Mononuclear cell (primary cell): ENCODE results near the gene EPHB2. TPM values are rescaled to one million over a fixed set of nuclear protein-coding genes. Genes with fewer than 3 reads are reported as not detected.

Experiments used
- H3K27me3 ChIP-seq: 2 replicates; pipeline ENCODE4 v1.6.0; 2011; ENCODE audit warnings: low read length, control low read depth; ENCODE audit not compliant: insufficient read depth
- H3K4me1 ChIP-seq: 2 replicates; pipeline ENCODE4 v1.5.1; 2011; ENCODE audit warnings: mild to moderate bottlenecking, low read length, control low read depth; ENCODE audit not compliant: insufficient read depth
- H3K4me3 ChIP-seq: 2 replicates; pipeline ENCODE4 v1.5.1; 2011; ENCODE audit warnings: mild to moderate bottlenecking, low read length, moderate library complexity
- H3K9me3 ChIP-seq: 2 replicates; pipeline ENCODE4 v1.5.1; 2011; ENCODE audit warnings: low read depth, mild to moderate bottlenecking, control low read depth, low read length
- total RNA-seq: library from RNA; depleted of rRNA; stranded (reverse); fragments of >200 nt; gene quantifications from one replicate; pipeline ENCODE4 v1.2.3, GENCODE V29; 2012

The EPHB2 gene
- total RNA-seq, 1 donor: 1.0 TPM

- H3K4me1 ChIP-seq: no peaks in the 10 kb centered on the region
Observed at GRCh38 chr1:22812993-22813790, 102.6 kb downstream of the EPHB2 start.

DNA sequence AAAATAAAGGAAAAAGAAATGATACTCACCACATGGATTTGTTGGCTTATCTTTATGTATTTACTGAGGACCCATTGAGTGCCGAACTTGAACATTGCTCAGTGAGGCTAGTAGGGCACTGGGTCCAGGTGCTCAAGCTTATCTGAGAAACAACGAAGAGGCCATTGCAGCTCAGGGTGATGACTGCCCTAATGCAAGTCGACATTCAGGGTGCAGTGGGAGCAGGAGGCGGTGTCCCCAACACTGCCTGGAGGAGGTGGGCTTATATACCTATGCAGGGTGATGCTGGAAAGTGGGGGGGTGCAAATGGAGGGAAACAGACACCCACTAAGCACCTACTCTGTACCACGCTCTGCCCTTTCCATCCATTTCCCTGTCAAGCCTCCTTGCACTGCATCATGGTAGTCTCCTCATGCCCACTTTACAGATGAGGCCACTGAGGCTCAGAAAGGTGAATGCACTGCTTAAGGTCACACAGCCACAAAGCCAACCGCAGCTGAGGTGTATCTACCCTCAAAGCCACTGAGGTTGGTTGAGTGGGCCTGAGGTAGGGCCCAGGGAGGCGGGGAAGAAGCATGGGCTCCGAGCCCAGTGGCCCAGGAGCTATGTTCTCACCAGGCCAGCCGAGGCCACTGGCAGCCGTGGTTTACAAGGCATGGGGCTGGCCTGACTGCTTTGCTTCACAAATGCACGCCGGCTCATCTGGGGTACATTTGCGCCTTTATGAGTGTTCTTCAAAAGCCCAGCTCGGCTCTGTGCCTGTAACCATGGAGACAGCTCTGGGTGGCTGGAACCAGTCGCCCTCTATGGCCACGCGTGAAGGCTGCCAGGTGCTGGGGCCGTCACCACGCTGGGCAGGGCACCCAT, 103.8 kb downstream of the EPHB2 start:
- Histone ChIP-seq H3K27me3 (no peaks in the 10 kb centered on the region), H3K4me1 (no peaks in the 10 kb centered on the region), H3K9me3 (no peaks in the 10 kb centered on the region), H3K4me3 (no peak overlapping the region)

More at GRCh38 chr1:22812993-22813790, 102.6 kb downstream of the EPHB2 start:
- Histone ChIP-seq H3K9me3 (no peaks in the 10 kb centered on the region), H3K4me3 (no peak overlapping the region), H3K27me3 (no peaks in the 10 kb centered on the region)

- H3K4me3 ChIP-seq: no peak overlapping the region
- H3K9me3 ChIP-seq: no peaks in the 10 kb centered on the region
- H3K4me1 ChIP-seq: no peaks in the 10 kb centered on the region
- no peaks in the 10 kb centered on the region for H3K27me3 ChIP-seq
Observed at GRCh38 chr1:22815043-22815365, 104.4 kb downstream of the EPHB2 start.

DNA sequence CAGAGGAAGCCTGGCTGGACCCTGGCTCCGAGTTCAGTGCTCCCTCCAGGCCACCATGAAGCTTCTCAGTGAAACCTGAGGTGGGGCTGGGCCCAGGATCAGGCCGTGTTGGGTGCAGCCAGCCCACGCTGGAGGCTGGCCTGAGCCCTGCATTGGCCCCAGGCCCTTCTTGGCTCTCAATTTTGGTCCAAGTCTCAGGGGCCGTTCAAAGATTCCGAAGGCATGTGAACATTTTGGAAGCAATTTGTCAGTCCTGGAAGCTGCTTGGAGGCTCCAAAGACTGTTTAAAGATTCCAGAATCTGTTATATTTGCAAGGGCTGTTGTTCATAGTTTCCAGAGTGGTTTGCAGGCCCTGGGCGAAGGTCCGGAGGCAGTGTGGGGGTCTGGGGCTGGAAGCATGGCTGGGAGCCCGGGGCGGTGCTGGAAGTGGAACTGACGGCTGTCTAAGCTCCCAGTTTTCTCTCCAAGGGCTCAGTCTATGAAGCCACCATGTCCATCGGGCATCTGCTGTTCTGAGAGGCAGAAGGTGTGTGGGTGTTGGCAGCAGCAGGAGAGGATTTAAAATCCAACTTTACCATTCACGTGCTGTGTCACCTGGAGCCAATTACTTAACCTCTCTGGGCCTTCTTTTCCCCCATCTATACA, 104.9 kb downstream of the EPHB2 start:
- no peaks in the 10 kb centered on the region for H3K9me3 ChIP-seq
- no peaks in the 10 kb centered on the region for H3K27me3 ChIP-seq
- no peak overlapping the region for H3K4me3 ChIP-seq
- H3K4me1 ChIP-seq: no peaks in the 10 kb centered on the region

DNA sequence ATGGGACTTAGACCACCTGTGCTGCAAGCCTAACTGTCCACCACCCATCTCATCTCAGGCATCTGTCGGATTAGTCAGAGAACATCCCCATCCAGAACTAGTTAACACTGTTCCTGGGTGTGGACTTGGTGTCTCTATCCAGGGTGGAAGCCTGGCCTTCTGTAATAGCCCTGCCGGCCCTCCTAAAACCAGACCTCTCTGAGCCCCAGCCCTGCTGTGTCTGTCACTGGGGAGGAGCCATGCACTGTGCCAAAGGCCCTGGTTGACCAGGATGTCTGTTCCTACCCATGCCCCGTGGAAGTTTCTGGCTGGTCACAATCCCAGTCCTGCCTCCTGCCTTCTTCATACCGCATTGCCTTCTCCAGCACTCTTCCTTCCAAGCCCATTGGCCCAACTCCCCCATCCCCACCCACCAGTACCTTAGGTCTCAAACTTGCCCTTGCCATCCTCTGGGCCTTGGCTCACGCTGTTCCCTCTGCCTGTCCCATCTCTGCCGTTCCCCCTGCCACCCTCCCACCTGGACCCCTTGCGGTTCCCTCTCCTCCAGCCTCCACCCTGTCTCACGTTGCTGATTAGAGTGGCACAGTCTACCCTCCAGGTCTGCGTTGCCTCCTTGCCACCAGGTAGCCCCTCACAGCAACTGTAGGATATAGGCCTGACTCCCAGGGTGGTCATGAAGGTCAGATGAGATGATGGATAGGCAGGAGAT, 105.6 kb downstream of the EPHB2 start:
- Histone ChIP-seq H3K27me3 (no peaks in the 10 kb centered on the region), H3K9me3 (no peaks in the 10 kb centered on the region), H3K4me3 (no peak overlapping the region), H3K4me1 (no peaks in the 10 kb centered on the region)

GRCh38 chr1:22816803-22817202, 106.2 kb downstream of the EPHB2 start:
- Histone ChIP-seq H3K9me3 (no peaks in the 10 kb centered on the region), H3K4me1 (no peaks in the 10 kb centered on the region), H3K27me3 (no peaks in the 10 kb centered on the region), H3K4me3 (no peak overlapping the region)

DNA sequence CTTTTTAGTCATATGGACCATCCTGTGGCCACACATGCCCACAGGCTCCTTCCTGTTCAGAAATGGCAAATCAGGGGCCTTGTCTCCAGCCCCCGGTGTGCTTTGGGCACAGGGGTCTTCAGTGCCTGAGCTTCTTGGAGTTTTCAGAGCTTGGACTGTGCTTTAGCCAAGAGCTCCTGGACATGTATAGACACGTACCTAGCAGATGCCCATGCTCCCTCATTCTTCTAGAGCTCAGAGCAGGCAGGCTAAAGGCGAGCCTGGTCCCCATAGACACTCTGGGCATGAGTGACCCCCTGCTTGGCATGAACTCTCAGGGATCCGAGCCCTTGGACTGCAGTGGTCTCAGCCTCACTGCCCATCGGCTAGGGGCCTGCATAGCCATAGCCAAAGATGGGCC, 106.8 kb downstream of the EPHB2 start:
- Histone ChIP-seq H3K4me1 (no peaks in the 10 kb centered on the region), H3K4me3 (no peak overlapping the region), H3K27me3 (no peaks in the 10 kb centered on the region), H3K9me3 (no peaks in the 10 kb centered on the region)

DNA sequence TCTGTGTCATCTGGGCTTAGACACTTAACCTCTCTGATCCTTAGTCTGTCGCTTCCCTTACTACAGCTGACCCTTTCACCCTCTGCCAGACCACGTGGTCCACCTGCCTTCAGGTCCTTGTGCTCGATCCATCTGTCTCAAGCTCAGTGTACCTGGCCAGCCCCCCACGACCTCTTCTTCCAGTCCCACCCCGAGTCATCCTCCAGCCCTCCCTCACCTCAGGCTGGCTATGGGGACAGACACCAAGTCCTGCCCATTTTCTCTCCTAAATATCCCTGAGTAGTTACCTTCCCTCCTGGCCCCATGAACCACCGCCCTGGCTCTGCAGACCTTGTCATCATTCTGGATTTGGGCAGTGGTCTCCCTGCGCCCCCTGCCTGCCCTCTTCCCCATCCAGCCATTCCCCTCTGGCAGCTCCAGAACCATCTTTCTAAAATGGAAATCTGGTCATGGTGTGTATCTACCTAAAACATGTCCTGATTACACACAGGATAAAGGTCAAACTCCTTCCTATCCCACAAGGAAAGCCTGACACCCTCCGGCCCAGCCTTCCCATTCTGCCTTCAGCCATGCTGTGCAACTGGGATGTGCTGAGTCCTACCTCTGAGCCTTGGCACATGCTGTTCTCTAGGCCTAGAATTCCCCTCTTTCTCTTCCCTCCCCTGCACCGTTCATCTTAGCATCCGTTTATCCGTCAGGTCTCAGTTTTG, 107.6 kb downstream of the EPHB2 start:
- H3K27me3 ChIP-seq: no peaks in the 10 kb centered on the region
- H3K4me3 ChIP-seq: no peak overlapping the region
- H3K9me3 ChIP-seq: no peaks in the 10 kb centered on the region
- no peaks in the 10 kb centered on the region for H3K4me1 ChIP-seq

DNA sequence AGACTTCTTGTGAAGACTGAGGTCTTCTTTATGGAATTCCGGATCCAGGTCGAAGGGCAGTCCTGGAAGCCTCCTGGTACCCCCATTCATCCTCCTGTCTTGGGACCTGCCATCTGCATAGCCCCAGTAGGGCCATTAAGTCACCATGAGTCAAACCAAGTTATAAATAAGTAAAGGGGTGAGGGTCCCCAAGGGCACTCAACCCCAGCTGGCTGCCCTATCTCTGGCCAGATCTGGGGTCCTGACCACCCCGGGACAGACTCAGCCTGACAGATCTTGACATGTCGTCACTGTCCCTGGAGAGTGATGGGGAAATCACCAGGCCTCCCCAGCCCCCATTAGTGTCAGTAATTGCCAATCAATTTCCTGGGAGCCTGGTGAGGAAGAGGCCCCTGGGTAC, 108.7 kb downstream of the EPHB2 start:
- no peaks in the 10 kb centered on the region for H3K4me1 ChIP-seq
- no peak overlapping the region for H3K4me3 ChIP-seq
- H3K9me3 ChIP-seq: no peaks in the 10 kb centered on the region
- no peaks in the 10 kb centered on the region for H3K27me3 ChIP-seq

DNA sequence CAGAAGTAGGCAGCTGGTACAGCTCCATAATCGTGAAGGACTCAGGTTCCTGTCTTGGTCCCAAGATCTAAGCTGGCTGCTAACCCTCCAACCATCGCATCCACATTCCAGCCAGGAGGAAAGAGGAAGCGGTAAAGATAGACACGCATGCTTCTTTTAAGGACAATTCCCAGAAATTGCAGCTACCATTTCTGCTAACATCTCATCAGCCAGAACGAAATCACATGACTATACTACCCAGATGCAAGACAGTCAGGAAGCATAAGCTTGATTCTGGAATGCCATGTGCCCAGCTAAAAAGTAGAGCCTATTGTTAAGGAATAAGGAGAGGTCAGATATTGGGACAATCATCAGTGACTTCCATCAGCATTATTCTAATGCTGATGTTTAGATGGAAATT, 110.4 kb downstream of the EPHB2 start:
- Histone ChIP-seq H3K9me3 (no peaks in the 10 kb centered on the region), H3K4me3 (no peak overlapping the region), H3K4me1 (no peaks in the 10 kb centered on the region), H3K27me3 (no peaks in the 10 kb centered on the region)

DNA sequence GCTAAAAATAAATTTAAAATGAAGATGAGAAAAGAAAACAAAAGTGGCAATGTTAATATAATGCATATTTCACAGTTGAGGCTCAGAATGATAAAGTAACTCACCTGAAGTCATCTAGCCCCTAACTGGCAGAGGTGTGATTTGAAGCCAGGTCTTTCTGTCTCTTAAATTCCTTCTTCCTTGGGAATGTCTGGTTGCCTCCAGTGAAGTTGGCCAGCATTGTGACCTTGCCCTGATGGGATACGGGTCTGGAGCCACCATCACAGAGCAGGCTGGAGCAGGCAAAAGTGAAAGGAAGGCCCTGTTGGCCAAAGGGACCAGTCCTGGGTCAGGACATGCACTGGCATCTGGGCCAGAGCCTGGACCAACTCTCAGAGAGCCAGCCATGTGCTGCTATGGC, 111.7 kb downstream of the EPHB2 start:
- Histone ChIP-seq H3K27me3 (no peaks in the 10 kb centered on the region), H3K4me3 (no peak overlapping the region), H3K9me3 (no peaks in the 10 kb centered on the region), H3K4me1 (no peaks in the 10 kb centered on the region)

- H3K9me3 ChIP-seq: no peaks in the 10 kb centered on the region
- H3K27me3 ChIP-seq: no peaks in the 10 kb centered on the region
- no peak overlapping the region for H3K4me3 ChIP-seq
- no peaks in the 10 kb centered on the region for H3K4me1 ChIP-seq
Observed at GRCh38 chr1:22824466-22824865, 113.8 kb downstream of the EPHB2 start.

- H3K27me3 ChIP-seq: no peaks in the 10 kb centered on the region
- H3K4me3 ChIP-seq: no peak overlapping the region
- no peaks in the 10 kb centered on the region for H3K4me1 ChIP-seq
- H3K9me3 ChIP-seq: no peaks in the 10 kb centered on the region
Observed at GRCh38 chr1:22824975-22825374, 114.3 kb downstream of the EPHB2 start.

DNA sequence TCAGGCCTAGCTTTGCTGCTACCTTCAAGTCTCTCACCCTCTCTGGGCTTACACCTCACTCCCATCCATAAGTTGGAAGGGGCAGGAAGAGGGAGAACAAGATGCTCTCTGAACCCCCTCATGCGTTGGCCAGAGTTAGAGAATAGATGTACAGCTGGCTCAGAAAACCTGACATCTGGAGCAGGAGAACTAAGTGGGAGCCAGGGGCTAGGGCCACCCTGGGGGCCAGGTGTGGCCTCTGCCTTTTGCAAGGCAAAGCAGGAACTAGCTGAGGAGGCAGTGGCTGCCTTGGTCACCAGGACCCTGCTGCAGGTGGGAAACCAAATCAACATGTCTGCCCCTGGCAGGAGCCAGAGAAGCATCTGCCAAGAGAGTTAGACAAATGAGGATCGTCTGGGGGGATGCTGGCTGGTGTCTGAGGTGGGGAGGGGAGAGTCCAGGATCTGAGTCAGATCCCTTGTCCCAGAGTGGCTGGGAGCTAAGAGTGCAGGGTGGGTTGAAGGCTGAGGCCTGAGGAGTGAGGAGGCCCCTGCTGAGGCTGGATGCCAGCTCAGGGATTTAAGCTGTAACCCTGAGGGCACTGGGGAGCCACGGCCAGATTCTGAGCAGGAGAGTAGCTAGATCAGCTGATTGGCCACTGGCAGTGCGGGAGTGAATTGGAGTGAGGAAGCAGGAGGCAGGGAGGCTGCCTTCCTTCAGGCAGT, 115.0 kb downstream of the EPHB2 start:
- Histone ChIP-seq H3K4me3 (no peak overlapping the region), H3K27me3 (no peaks in the 10 kb centered on the region), H3K9me3 (no peaks in the 10 kb centered on the region), H3K4me1 (no peaks in the 10 kb centered on the region)
